KOPT-K1 (cell line): ENCODE data around the gene NSL1.
"Not testable (repeated sequence)": the region's sequence is repeated elsewhere in the genome, so short reads cannot be mapped to it uniquely, and the experiment has no call there.

ENCODE experiments used
- H3K27ac ChIP-seq: fragments of 200-600 bp; sonication (generic); 2 replicates; pipeline ENCODE4 v1.5.1; 2016; ENCODE audit warnings: antibody characterized with exemption, mild to moderate bottlenecking, low read depth, low read length; ENCODE audit not compliant: poor library complexity, severe bottlenecking
- H3K36me3 ChIP-seq: fragments of 200-600 bp; sonication (generic); 2 replicates; pipeline ENCODE4 v1.5.1; 2017; ENCODE audit warnings: antibody characterized with exemption, mild to moderate bottlenecking, low read length, moderate library complexity; ENCODE audit not compliant: insufficient read depth
- H3K9me3 ChIP-seq: fragments of 200-600 bp; sonication (generic); 2 replicates; pipeline ENCODE4 v1.5.1; 2017; ENCODE audit warnings: antibody characterized with exemption, low read length, mild to moderate bottlenecking; ENCODE audit not compliant: insufficient read depth, poor library complexity, severe bottlenecking

Gene NSL1

DNA sequence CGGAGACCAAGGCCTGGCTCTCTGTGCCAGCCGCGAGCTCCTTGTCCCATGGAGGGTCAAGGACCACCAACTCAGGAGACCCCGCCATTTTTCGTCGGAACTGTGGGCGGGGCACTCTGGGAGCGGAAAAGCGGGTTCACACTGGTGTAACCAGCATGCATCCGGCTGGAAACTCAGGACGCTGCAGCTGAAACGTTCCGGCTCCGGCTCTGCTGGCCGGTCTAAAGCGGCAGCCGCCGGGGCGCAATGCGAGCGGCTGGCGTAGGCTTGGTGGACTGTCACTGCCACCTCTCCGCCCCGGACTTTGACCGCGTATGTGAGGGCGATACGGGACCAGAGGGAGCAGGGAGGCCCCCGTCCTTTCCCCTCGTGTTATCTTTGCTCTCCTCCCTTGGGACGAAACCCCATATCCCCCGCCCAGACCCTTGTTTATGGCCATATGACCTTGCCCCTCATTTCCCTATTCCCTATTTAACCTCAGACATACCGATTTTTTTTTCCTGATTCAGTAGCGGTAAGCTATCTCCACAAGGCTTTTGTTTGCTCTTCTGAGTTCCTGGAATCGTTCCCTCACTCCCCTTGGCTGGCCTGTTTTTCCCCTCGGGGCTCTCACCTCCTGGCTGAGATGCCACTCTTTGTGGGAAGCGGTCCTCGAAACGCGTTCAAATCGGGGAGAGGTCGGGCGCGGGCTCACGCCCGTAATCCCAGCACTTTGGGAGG, at the start of gene NSL1, which contains the start of gene TATDN3:
TSS of gene NSL1 (minus strand) at position 102 of the 720 bp plus-strand sequence. CDS start at position 88, 14 bp downstream.
TSS of gene TATDN3 (plus strand) at position 219 of the 720 bp plus-strand sequence. CDS start at position 247, 28 bp downstream.
- peak within 1 kb of the TSS; percentile 77 for H3K27ac ChIP-seq
- no peaks in the 10 kb centered on the region for H3K9me3 ChIP-seq
- peaks cover 13% of the 10 kb centered on the region for H3K36me3 ChIP-seq

- no peak overlapping the region for H3K27ac ChIP-seq
- no peaks in the 10 kb centered on the region for H3K36me3 ChIP-seq
- H3K9me3 ChIP-seq: no peaks in the 10 kb centered on the region
Measured at GRCh38 chr1:212838145-212838544, 46.6 kb upstream of the NSL1 start.

GRCh38 chr1:212833211-212834207, 41.9 kb upstream of the NSL1 start:
- H3K27ac ChIP-seq: not testable (repeated sequence)

GRCh38 chr1:212828395-212828794, 36.8 kb upstream of the NSL1 start:
- Histone ChIP-seq H3K27ac (no peak overlapping the region), H3K36me3 (no peaks in the 10 kb centered on the region), H3K9me3 (peaks cover 16% of the 10 kb centered on the region)

More at GRCh38 chr1:212833211-212834207, 41.9 kb upstream of the NSL1 start:
- H3K9me3 ChIP-seq, H3K36me3 ChIP-seq: not testable (repeated sequence)

DNA sequence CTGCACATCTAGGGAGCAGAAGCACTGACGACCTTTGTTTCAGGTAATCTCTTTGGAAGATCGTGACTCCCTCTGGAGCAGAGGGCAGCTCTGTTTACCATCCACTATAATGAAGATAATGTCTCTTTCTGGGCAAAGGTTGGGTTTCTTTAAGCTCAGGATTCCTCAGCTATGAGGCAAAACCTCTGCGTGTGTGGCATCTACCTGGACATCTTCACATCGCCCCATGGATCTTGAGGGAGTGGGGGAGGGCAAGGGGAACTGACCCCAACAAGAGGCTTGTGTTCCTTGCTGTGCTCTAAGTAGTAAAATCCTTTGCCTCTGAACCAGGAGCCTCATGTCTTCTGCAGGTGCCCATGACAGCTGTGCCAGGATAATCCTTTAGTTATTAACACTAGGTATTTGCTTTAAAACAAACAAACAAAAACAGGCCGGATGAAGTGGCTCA, 36.3 kb upstream of the NSL1 start:
- H3K27ac ChIP-seq: no peak overlapping the region
- no peaks in the 10 kb centered on the region for H3K36me3 ChIP-seq
- H3K9me3 ChIP-seq: peaks cover 16% of the 10 kb centered on the region

DNA sequence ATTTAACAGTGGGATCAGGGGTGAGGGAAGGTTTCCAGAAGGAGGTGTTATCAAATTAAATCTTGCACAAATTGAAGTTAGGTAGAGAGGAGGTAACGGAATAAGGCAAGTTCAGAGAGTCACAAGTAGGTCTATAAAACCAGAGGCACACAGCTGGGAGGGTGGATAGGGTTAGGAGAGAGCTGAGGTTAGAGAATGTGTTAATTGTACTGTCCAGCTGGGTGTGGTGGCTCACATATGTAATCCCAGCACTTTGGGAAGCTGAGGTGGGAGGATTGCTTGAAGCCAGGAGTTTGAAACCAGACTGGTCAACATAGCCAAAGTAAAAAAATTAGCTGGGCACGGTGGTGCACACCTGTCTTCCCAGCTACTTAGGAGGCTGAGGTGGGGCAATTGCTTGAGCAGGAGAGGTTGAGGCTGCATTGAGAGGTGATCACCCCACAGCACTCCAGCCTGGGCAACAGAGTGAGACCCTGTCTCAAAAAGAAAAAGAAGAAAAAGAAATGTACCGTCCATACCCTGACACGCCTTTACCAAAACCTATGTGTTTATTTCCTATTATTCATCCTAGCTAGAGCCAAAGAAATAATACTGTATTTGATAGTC, 35.7 kb upstream of the NSL1 start:
- Histone ChIP-seq H3K9me3 (peaks cover 16% of the 10 kb centered on the region), H3K27ac (no peak overlapping the region), H3K36me3 (no peaks in the 10 kb centered on the region)

- Histone ChIP-seq H3K36me3 (no peaks in the 10 kb centered on the region), H3K27ac (no peak overlapping the region), H3K9me3 (peaks cover 16% of the 10 kb centered on the region)
Measured at GRCh38 chr1:212825798-212826452, 34.3 kb upstream of the NSL1 start.

- H3K36me3 ChIP-seq: no peaks in the 10 kb centered on the region
- H3K9me3 ChIP-seq: peaks cover 16% of the 10 kb centered on the region
- no peak overlapping the region for H3K27ac ChIP-seq
Measured at GRCh38 chr1:212824201-212824600, 32.6 kb upstream of the NSL1 start.

- Histone ChIP-seq H3K9me3 (peaks cover 16% of the 10 kb centered on the region), H3K36me3 (no peaks in the 10 kb centered on the region), H3K27ac (no peak overlapping the region)
Measured at GRCh38 chr1:212822956-212823355, 31.4 kb upstream of the NSL1 start.

- Histone ChIP-seq H3K27ac (no peak overlapping the region), H3K9me3 (peaks cover 11% of the 10 kb centered on the region), H3K36me3 (no peaks in the 10 kb centered on the region)
Measured at GRCh38 chr1:212820969-212821368, 29.4 kb upstream of the NSL1 start.

- H3K36me3 ChIP-seq: peaks cover 9% of the 10 kb centered on the region
- no peaks in the 10 kb centered on the region for H3K9me3 ChIP-seq
- no peak overlapping the region for H3K27ac ChIP-seq
Measured at GRCh38 chr1:212819726-212820125, 28.1 kb upstream of the NSL1 start.

DNA sequence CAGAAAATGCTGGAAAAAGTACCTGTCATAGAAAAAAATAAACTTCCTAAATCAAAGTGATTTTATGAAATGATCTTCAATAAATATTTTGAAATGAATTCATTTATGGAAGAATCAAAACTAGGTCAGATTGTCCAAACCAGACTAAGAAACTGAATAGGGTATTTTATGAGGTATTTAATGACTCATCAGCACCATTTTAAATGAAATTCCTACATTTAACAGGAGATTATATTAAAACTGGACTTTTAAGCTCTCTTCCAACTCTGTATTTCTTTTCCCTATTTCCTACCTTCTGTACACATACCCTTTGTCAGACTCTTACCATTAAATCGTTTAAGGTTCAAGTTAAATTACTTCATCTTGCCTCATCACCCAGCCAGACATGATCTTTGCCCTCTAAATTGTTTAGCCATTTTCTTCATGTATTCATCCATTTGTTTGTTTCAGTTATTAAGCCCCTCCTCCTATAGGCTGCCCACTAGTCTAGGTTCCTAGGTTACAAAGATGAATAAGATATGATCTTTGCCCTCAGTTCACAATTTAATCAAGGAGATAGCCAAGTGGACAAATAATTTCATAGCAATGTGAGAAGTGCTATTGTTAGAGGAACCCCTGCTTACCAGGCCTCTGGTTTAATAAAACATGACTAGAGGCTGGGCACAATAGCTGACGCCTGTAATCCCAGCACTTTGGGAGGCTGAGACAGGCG, 25.1 kb upstream of the NSL1 start:
- H3K36me3 ChIP-seq: peaks cover 24% of the 10 kb centered on the region
- no peak overlapping the region for H3K27ac ChIP-seq
- H3K9me3 ChIP-seq: no peaks in the 10 kb centered on the region

GRCh38 chr1:212814537-212815334, 23.2 kb upstream of the NSL1 start:
- no peaks in the 10 kb centered on the region for H3K9me3 ChIP-seq
- H3K27ac ChIP-seq: no peak overlapping the region
- H3K36me3 ChIP-seq: peaks cover 24% of the 10 kb centered on the region
